IPS DF 4.7 (cell line): ENCODE data around the gene TRAPPC3L.

Source experiments
- DNase-seq: peaks from one replicate; pipeline ENCODE4 v3.0.0-alpha.2; 2013; ENCODE audit warnings: low spot score; ENCODE audit errors: extremely low read depth

Gene TRAPPC3L

GRCh38 chr6:116467514-116467913, 78.0 kb downstream of the TRAPPC3L start:
- no peak for DNase-seq

GRCh38 chr6:116467096-116467495, 78.4 kb downstream of the TRAPPC3L start:
- no peak for DNase-seq

GRCh38 chr6:116465246-116465645, 80.2 kb downstream of the TRAPPC3L start:
- no peak for DNase-seq

- no peak for DNase-seq
These were observed 82.2 kb downstream of the TRAPPC3L start for GRCh38 chr6:116463301-116463700.

GRCh38 chr6:116461932-116462885, 83.3 kb downstream of the TRAPPC3L start:
- no peak for DNase-seq

GRCh38 chr6:116461331-116461931, 84.1 kb downstream of the TRAPPC3L start, which contains the start of gene CALHM6:
Gene CALHM6 (plus strand): TSS chr6:116461375. CDS start chr6:116461930, 555 bp downstream.
- DNase-seq: no peak

- DNase-seq: no peak
These were observed 85.6 kb downstream of the TRAPPC3L start for GRCh38 chr6:116459927-116460326.

- DNase-seq: no peak
These were observed 87.2 kb downstream of the TRAPPC3L start for GRCh38 chr6:116458264-116458663.

- DNase-seq: no peak
These were observed 88.6 kb downstream of the TRAPPC3L start for GRCh38 chr6:116456927-116457326.

GRCh38 chr6:116456106-116456505, 89.4 kb downstream of the TRAPPC3L start:
- DNase-seq: no peak

GRCh38 chr6:116452531-116452930, 93.0 kb downstream of the TRAPPC3L start:
- no peak for DNase-seq

GRCh38 chr6:116451916-116452315, 93.6 kb downstream of the TRAPPC3L start:
- DNase-seq: no peak

- DNase-seq: no peak
These were observed 94.4 kb downstream of the TRAPPC3L start for GRCh38 chr6:116450769-116451740.

- DNase-seq: no peak
These were observed 95.2 kb downstream of the TRAPPC3L start for GRCh38 chr6:116450185-116450710.

GRCh38 chr6:116449565-116449964, 95.9 kb downstream of the TRAPPC3L start:
- DNase-seq: no peak

GRCh38 chr6:116447496-116448011, 97.9 kb downstream of the TRAPPC3L start:
- no peak for DNase-seq

- DNase-seq: no peak
These were observed 98.4 kb downstream of the TRAPPC3L start for GRCh38 chr6:116447052-116447451.

- no peak for DNase-seq
These were observed 99.1 kb downstream of the TRAPPC3L start for GRCh38 chr6:116446399-116446798.

- no peak for DNase-seq
These were observed 100.4 kb downstream of the TRAPPC3L start for GRCh38 chr6:116445102-116445501.
